Stimulated activated CD8-positive, alpha-beta memory T cell treated with anti-CD3 and anti-CD28 coated beads, Interleukin-15, amount 100 ng/mL, for 1 hour (primary cell): ENCODE data around the gene NUDCD3.
"Not testable (repeated sequence)": the region's sequence is repeated elsewhere in the genome, so short reads cannot be mapped to it uniquely, and the experiment has no call there.

ENCODE experiments used
- DNase-seq: peaks from one replicate; pipeline ENCODE4 v3.0.0-alpha.2; 2020; ENCODE audit warnings: low read depth

Gene NUDCD3

GRCh38 chr7:44447874-44448425 lies 42.5 kb downstream of the NUDCD3 start:
- DNase-seq: no peak

DNA sequence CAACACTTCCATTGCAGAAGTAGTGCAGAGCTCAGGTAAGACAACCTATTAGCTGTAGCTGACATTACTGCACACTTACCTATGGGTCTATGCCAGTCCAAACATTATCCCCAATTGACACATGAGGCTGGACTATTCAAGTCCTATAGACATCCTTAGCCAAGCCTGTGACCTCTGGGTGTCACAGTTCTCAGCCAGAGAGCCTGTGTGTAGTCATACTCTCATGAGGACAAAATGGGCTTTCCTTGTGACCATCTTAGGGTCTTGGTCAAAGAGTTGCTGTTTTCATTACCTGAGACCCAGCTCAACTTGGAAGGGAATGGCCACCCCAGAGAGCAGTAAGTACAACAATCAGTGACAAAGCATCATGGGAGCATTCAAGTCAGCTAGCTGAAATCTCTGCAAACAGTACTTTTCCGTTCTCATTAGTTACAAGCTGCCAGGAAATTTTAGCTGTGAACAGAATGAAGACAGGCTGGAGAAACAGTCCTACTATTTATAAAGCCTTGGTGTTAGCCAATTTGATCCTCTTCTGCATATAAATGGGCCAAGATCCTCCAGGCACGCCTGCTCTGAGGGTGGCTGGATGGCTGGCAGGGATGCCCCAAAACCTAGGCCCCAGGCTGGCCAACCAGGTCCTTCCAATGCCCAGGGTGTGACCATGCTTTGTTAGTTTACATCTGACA lies 44.3 kb downstream of the NUDCD3 start:
- DNase-seq: no peak

DNA sequence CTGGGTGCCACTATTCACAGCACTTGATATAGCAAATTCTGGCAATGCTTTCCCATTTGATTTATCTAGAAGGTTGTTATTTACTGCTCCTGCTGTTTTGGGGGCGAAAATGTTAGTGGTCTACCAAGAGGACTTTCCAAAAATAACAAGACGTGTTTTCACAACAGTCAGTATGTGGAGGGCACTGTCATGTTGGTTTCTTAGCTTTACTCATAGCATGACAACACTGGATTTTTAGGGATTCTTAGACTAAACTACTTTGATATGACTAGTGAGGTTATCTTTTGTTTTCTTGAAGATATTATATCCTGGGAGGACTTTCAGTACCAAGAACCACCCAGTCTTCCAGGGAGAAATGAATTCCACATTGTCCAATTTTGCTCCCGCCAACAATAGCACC lies 49.4 kb downstream of the NUDCD3 start:
- DNase-seq: no peak

GRCh38 chr7:44440577-44441078 lies 49.8 kb downstream of the NUDCD3 start:
- no peak for DNase-seq

DNA sequence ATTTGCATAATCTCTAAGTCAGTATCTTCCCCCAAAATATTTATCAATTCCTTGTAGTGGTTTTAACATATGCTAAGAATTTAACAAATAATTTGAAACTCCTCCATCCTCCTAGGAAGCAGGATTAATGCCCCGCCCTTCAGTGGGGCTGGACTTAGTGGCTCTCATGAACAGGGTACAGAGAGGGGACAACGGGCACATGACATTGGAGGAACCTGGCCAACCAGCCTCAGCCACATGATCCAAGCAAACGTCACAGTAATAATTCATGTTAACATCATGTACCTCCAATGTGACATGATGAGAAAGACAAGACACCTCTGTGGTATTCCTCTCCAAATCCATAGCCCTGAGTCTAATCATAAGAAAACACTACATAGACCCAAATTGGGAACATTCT lies 50.5 kb downstream of the NUDCD3 start:
- no peak for DNase-seq

GRCh38 chr7:44438816-44439215 lies 51.6 kb downstream of the NUDCD3 start:
- no peak for DNase-seq

- no peak for DNase-seq
These were observed 56.3 kb downstream of the NUDCD3 start for GRCh38 chr7:44434201-44434600.

DNA sequence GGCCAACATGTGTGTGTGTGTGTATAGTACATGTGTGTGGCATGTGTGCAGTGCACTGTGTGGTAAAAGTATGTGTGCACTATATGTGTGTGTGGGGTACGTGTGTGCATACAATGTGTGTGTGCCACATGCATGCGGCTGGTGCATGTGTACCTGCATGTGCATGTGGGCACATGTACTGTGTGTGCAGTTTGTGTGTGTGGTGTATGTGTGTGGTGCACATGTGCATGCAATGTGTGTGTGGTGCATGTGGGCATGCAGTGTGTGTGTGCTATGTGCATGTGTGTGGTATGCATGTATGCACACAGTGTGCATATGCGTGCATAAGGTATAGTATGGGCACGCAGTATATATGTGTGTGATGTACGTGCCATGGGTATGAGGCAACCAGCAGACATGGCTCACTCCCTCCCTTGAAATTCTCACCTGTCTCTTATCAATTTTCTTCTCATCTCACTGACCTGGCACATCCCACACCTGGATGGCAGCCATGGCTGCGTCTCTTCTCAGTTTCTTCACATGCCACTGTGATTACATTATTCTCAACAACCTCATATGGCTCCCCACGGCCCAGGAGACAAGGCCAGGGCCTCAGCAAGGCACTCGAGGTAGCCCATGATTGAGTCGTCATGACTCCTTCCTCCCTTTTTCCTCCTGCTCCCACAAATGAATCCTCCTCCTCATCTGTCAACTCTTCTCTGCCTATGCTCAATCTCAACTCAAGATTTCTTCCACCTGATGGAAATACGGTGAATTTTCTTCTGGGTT lies 57.0 kb downstream of the NUDCD3 start:
- no peak for DNase-seq

- DNase-seq: no peak
These were observed 58.0 kb downstream of the NUDCD3 start for GRCh38 chr7:44432381-44432977.

- DNase-seq: no peak
These were observed 59.3 kb downstream of the NUDCD3 start for GRCh38 chr7:44431091-44431608.

GRCh38 chr7:44430054-44430453 lies 60.4 kb downstream of the NUDCD3 start:
- DNase-seq: no peak

DNA sequence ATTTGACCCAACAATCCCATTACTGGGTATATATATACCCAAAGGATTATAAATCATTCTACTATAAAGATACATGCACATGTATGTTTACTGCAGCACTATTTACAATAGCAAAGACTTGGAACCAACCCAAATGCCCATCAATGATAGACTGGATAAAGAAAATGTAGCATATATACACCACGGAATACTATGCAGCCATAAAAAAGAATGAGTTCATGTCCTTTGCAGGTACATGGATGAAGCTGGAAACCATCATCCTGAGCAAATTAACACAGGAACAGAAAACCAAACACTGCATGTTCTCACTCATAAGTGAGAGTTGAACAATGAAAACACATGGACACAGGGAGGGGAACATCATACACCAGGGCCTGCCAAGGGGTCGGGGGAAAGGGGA lies 65.7 kb downstream of the NUDCD3 start:
- DNase-seq: not testable (repeated sequence)

DNA sequence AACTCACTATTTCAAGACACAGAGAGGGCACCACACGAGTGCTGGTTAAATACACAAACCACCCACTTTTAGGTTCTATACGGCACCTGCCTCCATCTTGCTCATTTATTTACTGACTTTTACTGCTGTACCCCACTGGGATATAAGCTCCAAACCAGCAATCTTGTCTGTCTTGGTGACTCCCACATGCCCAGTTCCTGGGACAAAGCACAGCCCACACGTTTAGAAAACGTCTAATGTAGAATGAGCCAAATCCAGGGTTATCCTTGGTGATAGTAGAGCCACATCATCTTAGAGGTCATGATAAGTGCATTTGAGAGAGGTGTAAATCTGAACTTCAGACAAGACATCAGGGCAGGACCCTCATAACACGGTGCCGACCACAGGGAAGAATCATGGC lies 73.5 kb downstream of the NUDCD3 start:
- no peak for DNase-seq

GRCh38 chr7:44415510-44415909 lies 74.9 kb downstream of the NUDCD3 start:
- DNase-seq: no peak

GRCh38 chr7:44415047-44415446 lies 75.4 kb downstream of the NUDCD3 start:
- DNase-seq: no peak

- DNase-seq: no peak
These were observed 79.2 kb downstream of the NUDCD3 start for GRCh38 chr7:44411306-44411705.

DNA sequence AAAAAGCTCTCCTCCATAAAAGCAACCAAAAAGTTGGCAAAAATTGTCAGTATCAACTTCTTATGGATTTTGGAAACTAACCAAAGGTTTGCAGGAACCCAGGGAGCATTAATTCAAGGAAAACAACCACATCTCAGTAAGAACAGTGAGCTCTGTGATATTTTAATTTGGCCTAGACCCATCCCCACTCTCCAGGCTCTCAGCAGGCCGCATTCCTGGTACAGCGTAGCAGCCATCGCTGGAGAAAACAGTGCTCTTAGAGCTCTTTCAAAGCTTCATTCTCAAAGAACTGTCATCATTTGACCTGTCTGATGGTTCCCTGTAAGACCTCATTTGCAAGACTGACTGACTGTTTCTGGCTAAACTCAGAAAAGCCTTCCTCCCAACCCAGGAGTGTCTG lies 81.9 kb downstream of the NUDCD3 start:
- no peak for DNase-seq

- DNase-seq: no peak
These were observed 86.7 kb downstream of the NUDCD3 start for GRCh38 chr7:44403775-44404174.

DNA sequence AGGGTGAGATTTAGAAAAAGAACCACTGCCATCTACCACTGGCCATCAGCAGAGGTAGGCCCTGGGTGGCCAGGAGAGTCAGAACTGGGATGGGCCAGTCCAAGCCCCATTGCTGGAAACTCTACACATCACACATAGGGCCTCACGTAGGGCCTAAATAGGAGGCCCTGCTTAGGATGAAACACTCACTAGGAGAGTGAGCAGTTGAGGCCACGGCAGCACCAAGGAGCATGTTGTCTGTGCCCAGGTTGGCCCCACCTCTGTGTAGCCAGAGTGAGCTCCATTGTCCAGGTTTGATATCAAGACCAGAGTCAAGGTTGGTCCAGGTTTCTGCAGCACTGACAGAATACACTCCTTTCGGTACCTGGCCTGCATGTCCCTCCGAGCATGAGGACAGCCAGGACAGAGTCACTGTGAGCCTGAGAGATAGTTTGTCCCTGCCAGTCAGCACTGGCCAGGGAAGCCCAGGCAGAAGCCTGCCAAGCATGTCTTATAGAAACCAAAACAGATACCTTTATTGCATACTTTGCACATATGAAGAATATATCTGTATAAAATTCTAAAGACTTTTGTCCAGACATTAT lies 87.2 kb downstream of the NUDCD3 start:
- no peak for DNase-seq

DNA sequence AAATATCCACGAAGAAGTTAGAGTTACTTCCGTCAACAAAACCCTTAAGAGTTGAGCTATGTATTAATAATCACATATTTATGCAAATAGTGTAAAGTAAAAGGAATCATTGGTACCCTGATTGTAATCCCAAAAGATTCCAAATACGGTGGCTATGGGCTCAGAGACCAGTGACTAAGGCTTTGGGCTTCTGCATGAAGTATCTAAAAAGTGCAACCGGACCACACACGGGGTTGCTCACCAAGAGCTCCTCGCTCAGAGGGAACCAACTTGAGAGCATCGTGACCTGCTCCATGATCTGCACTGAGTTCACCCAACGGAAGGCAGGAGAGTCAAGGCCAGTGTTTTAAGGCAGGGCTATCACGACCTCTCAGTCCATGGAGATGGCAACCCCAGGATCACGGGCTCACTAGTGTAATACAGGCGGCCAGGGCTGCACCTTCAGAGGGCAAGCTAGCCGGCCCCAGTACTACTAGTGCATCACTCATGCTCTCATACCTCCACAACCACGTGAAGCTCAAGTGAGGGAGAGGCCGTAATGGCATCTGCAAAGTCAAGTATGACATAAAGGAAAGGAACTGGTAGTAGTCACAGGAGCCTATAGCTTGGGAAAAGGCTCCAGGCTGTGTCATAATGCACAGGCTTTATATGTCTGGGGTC lies 87.9 kb downstream of the NUDCD3 start:
- no peak for DNase-seq

DNA sequence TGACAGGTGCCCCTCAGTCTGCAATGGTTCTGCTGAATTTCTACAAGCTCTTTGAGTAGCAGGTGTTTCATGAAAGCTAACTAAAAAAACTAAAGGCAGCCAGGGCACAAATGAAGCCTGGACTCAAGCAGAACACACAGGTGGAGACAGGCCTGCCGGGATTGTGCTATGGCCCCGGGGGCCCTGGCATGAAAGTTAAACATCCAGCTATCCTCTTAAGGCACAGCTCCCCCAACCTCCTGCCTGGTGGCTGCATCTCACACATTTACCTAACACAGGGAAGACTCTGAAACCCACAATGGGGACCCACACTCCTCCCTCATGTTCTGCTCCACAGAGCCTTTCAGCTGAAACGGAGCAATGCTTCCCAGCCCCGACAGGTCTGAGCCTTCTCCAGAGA lies 88.8 kb downstream of the NUDCD3 start:
- DNase-seq: no peak

DNA sequence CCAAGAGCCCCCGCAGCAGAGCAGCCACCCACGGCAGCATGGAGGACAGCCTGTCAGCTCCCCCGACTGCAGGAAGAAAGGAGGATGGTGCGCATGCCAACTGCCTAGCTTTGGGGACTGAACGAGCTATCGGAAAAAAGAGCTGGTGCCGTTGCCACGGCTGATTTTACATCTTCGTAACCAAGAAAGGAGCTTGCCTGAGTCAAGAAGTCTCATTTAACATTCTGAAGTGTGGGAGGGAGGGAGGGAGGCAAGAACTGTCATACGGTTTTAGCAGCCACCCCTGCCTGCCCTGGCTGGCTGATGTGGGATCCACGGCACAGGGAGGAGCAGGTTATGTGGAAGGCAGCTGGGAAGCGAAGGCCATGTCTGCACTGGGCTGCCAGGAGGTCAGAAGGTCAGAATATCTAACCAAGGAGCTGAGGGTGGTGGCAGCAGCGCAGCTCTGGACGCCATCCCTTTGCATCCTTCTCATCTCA lies 90.4 kb downstream of the NUDCD3 start:
- no peak for DNase-seq
